Central memory CD8-positive, alpha-beta T cell (primary cell): ENCODE data around the gene ADCY5.

Experiments used
- ATAC-seq: fragments of 150-1000 bp; cut with Tn5 transposase; replicated peaks from 2 replicates; pipeline ENCODE4 v1.10.0; 2022; ENCODE audit warnings: mild to moderate bottlenecking, moderate FRiP score, moderate number of reproducible peaks; ENCODE audit not compliant: poor library complexity, severe bottlenecking; ENCODE audit errors: extremely low read depth
- DNase-seq, 2 donors: peaks; one replicate each; pipeline ENCODE4 v3.0.0; 2021; ENCODE audit warnings: low spot score in 2 of 2
- H3K27ac Mint-ChIP-seq: one replicate; pipeline ENCODE4 v1.8.0; 2022; ENCODE audit warnings: low read depth, mild to moderate bottlenecking, moderate library complexity, mixed read lengths
- H3K27me3 Mint-ChIP-seq: one replicate; pipeline ENCODE4 v1.8.0; 2022; ENCODE audit warnings: mixed read lengths
- H3K36me3 Mint-ChIP-seq: one replicate; pipeline ENCODE4 v1.8.0; 2022; ENCODE audit warnings: mild to moderate bottlenecking, moderate library complexity, mixed read lengths; ENCODE audit not compliant: insufficient read depth
- H3K4me1 Mint-ChIP-seq: one replicate; pipeline ENCODE4 v1.8.0; 2022; ENCODE audit warnings: mixed read lengths
- H3K4me3 Mint-ChIP-seq: one replicate; pipeline ENCODE4 v1.8.0; 2022; ENCODE audit warnings: mild to moderate bottlenecking, moderate library complexity, mixed read lengths
- H3K9me3 Mint-ChIP-seq: one replicate; pipeline ENCODE4 v1.8.0; 2022; ENCODE audit warnings: mixed read lengths

ADCY5 gene

DNA sequence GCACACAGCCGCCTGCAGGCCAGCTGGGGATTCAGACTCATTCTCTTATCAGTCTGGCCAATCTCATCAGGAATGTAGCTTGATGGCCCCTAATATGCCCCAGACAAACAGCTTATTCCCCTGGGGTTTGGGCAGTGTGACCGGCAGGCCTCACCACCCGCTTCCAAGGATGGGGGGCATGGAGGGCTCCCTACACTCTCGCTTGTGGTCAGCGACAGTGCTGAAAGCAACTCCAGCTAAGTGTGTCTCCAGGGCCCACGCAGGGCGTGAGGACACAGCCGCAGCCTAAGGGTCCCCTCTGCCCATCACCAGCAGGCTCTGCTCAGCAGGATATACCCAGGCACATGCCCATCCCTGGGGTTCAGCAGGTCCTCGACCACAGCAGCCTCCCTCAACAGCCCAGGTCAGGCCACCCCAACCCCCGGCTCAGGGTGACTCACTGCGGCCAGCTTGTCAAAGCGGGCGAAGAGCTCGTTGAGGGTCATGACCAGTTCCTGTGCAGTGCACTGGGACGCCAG, 116.7 kb downstream of the ADCY5 start:
- peaks cover 11% of the 10 kb centered on the region for H3K4me1 Mint-ChIP-seq
- ATAC-seq: no peak
- no peak overlapping the region for H3K27ac Mint-ChIP-seq
- no peaks in the 10 kb centered on the region for H3K27me3 Mint-ChIP-seq
- peaks cover 2% of the 10 kb centered on the region for H3K36me3 Mint-ChIP-seq
- H3K9me3 Mint-ChIP-seq: no peaks in the 10 kb centered on the region
- H3K4me3 Mint-ChIP-seq: no peak overlapping the region
- no peak for DNase-seq

DNA sequence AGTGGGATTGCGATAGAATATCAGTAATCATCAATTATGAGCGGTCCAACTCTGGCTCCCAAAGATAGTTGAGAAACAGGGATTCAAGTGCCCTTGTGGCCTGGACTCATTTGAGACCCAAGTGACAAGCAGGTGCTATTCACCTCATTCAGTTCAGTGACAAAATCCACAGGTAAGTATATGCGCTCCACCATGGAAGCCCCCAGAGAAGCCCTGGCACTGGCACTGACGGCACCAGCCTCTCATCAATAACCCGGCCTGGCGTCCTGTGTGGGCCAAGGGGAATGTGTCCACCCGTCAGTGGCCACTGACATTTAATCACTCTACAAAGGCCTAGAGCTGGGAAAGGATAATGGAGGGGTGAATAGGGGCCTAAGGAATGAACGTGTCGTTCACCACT, 117.2 kb downstream of the ADCY5 start:
- Mint-ChIP-seq H3K27ac (no peak overlapping the region), H3K9me3 (no peaks in the 10 kb centered on the region), H3K4me1 (peaks cover 11% of the 10 kb centered on the region), H3K27me3 (no peaks in the 10 kb centered on the region), H3K36me3 (peaks cover 2% of the 10 kb centered on the region), H3K4me3 (no peak overlapping the region)
- ATAC-seq (no peak), DNase-seq (no peak)

DNA sequence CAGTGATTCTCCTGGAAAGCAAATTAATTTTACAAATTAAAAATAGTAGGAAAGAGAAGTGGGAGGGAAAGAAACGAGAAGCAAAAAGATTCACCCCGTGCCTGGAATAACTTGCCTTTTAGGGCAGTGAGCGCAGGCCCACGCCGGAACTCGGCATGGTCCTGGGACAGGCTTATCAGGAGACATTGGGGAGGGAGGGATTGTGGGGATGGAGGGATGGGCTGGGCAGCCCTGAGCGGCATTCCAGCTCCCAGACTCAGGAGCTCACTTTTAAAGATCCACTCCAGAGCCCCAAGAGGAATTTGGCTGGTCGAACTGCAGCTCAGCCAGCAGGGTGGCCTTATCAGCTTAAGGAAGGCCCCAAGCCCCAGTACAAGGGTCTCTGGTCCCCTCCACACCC, 117.9 kb downstream of the ADCY5 start:
- Mint-ChIP-seq H3K4me1 (peaks cover 11% of the 10 kb centered on the region), H3K36me3 (peaks cover 2% of the 10 kb centered on the region), H3K27me3 (no peaks in the 10 kb centered on the region), H3K4me3 (no peak overlapping the region), H3K9me3 (no peaks in the 10 kb centered on the region), H3K27ac (no peak overlapping the region)
- no peak for DNase-seq
- ATAC-seq: no peak

DNA sequence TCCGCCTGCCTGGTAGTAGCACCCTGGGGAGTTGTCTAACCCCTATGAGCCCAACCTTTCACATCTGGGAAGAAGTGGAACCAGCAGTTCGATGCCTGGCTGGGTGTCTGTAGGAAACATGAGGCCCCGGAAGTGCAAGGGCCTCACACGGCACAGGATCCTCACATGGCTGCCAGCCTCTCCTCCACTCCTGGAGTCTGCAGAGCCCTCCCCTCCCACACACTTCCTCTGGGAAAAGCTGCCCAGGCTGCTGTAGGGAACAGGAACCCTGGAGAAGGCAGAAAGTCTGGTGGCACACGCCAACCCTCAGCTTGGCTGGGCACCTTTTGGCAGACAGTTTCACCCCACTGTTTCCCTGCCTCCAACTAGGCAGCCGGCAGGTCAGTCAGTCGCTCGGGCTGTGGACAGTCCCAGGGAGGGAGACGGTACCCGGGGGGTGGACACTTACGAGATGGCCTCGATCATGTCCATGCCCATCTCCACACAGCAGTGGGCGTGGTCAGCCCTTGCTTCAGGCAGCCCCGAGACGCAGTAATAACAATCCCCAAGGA, 118.4 kb downstream of the ADCY5 start:
- H3K36me3 Mint-ChIP-seq: peaks cover 2% of the 10 kb centered on the region
- no peaks in the 10 kb centered on the region for H3K27me3 Mint-ChIP-seq
- ATAC-seq (no peak), DNase-seq (no peak)
- no peak overlapping the region for H3K27ac Mint-ChIP-seq
- H3K4me3 Mint-ChIP-seq: no peak overlapping the region
- H3K9me3 Mint-ChIP-seq: no peaks in the 10 kb centered on the region
- peaks cover 9% of the 10 kb centered on the region for H3K4me1 Mint-ChIP-seq

DNA sequence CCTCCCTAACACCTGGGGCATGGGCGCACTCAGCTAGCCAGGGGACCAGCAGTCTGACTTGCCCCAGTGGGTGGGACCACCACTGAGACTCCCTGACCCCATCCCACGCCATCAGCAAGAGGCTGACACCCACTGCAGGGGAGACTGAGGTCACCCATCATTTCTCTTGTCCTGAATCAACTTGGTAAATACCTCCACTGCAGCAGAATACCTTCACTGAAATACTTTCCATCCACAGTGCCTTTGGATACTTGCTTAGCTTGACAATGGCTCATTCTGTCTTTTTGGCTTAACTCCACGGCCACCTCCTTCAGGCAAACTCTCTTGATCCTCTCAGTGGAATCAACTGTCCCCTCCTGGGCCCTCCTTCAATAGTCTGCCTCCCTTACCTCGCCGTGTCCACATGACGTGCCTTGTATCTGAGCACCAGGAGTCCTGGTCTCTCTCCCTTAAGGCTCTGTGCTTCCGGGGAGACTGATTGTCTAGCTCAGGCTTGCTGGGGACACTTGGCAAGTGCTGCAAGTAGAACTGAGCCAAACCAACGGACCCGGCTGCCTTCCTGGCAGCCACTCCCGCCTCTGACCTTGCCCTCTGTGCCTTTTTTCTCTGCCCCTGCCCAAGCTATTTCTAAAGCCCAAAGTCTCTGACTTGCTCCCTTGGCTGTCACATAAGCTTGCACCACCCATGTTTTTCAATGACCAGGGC, 119.1 kb downstream of the ADCY5 start:
- H3K9me3 Mint-ChIP-seq: no peaks in the 10 kb centered on the region
- DNase-seq (no peak), ATAC-seq (no peak)
- H3K4me1 Mint-ChIP-seq: peaks cover 1% of the 10 kb centered on the region
- H3K27ac Mint-ChIP-seq: no peak overlapping the region
- no peak overlapping the region for H3K4me3 Mint-ChIP-seq
- H3K27me3 Mint-ChIP-seq: no peaks in the 10 kb centered on the region
- H3K36me3 Mint-ChIP-seq: no peaks in the 10 kb centered on the region

DNA sequence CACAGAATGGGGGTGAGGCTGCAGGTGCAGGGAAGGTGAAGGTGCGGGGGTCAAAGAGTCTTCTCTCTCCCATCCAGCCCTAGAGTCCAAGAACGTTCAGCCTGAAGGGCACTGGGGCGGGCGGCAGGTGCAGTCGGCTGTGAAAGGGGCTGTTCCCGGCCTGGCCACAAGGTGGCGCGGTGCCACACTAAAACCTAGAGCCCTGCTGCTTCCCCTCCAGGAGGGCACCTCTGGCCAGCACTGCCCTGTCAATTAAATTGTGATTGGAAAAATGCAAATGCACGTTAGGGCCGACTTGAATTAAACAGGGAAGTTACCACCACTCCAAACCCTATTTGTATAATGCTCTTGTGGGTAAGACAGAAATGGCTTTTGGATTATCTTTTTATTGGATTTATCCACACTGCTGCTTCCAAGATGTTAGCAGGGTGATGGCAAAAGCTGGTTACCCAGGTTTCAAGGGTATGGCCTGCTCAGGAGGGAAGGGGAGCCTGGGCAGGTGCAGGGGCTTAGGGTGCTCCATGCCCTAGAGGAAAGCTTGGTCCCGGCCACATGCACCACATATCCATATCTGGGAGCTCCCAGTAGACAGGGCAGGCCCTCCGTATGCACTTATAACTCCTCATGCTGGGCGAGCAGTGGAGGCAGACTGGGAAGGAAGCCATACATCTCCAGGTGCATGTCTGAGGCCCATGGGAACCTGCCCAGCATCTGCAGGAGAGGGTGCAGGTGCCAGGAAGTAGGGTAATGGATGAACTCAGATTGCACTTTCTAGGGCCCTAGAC, 119.8 kb downstream of the ADCY5 start:
- Mint-ChIP-seq H3K27me3 (peaks cover 6% of the 10 kb centered on the region), H3K4me3 (no peak overlapping the region), H3K4me1 (no peaks in the 10 kb centered on the region), H3K36me3 (no peaks in the 10 kb centered on the region), H3K9me3 (no peaks in the 10 kb centered on the region), H3K27ac (no peak overlapping the region)
- ATAC-seq: peak; percentile 47
- peak; percentile 58 to 66 for DNase-seq

DNA sequence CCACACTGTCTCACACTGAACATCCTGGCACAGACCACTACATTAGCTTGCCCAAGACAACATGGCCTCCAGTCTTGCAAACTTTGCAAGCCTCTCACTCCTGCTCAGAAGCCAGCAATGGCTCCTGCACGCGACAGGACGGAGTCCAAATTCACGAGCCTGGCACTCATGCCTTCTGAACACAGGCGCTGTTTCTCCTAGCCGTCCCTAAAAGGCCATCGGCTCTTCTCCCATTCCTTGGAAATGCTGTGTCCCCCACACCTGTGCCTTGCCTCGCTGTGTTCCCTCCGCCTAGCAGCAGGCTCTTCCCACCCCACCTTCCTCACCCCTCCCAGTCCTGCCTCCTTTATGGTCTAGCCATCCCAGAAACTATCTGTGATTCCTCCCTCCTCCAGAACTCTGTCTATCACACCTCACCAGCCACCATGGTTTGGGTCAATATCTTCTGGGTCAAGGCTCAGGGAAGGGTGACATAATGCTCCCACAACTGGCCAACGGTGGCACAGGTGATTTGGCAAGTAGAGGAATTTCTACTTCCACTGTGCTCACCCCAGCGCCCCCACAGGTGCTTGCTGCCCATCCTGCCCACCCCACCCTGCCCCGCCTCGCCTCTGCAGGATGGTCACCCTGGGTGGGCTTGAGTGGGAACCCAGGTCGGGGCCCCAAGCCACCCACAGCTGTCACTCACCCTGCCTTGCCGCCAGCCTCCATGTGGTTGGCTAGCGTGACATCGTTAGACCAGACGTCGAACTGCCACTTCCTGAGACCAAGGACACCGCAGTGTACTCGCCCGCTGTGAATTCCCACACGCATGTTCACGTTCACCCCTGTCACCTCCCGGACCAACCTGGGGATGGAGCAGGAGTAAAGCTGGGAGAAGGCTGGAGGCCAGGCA, 120.7 kb downstream of the ADCY5 start:
- Mint-ChIP-seq H3K9me3 (no peaks in the 10 kb centered on the region), H3K27me3 (peaks cover 14% of the 10 kb centered on the region), H3K27ac (no peak overlapping the region), H3K4me3 (no peak overlapping the region), H3K4me1 (no peaks in the 10 kb centered on the region), H3K36me3 (no peaks in the 10 kb centered on the region)
- DNase-seq (no peak), ATAC-seq (no peak)

DNA sequence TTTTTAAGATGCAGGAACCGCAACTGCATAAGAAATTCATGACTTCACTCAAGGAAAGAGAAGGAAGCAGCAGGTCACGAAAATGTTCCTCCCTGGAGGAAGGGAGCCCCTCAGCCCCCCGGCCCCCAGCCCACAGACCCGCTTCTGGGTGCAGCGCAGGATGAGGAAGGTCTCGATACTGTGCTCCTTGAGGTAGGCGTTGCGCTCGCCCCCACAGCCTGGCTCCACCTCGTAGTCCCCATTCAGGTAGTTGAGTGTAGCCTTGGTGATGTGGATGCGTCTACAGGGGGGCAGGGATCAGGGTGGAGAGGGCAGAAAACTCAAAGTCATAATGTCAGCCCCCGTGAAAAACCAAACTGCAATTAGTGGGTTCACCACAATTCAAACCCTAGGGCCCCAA, 121.4 kb downstream of the ADCY5 start:
- Mint-ChIP-seq H3K4me3 (no peak overlapping the region), H3K9me3 (no peaks in the 10 kb centered on the region), H3K27ac (no peak overlapping the region), H3K36me3 (no peaks in the 10 kb centered on the region), H3K27me3 (peaks cover 22% of the 10 kb centered on the region), H3K4me1 (no peaks in the 10 kb centered on the region)
- ATAC-seq (no peak), DNase-seq (no peak)

DNA sequence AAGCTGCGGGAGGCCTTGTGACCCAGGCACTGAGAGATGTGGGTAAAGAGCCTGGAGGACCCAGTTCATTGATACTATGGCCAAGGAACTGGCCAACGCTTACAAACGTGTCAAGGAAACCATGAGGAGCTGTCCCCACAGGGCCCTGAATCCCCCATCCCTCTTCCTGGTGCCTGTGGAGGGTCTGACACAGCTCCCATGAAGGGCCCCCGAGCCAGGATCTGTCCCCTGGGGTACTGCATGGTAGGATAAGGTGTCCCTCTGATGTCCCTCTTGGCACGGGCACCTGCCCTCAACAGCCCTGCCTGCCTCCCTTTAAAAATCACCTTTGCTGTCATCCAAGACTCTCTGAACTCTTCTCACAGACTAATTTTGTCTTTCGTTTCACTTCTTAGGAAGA, 122.4 kb downstream of the ADCY5 start:
- no peak for ATAC-seq

DNA sequence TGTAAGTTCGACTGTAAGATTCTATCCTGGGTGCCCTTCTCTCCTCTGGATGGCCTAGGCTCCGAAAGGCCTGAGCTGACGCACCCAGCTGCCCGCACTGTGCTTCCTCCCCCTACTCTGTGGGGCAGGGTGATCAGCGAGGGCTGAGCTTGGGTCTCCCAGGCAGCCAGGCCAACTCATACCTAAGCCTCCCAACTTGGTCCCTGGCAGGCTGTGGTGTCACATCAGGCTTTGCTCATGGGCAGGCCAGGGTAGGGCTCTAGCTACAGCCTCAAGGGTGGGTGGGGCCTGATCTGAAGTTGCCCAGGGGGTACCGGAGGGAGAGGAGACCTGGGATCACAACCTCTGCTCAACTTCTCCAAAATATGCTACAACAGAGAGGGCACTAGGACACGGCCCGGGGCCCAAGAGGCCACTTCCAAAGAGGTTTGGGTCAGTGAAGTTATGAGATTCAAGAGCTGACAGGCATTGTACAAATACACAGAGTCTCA, 123.1 kb downstream of the ADCY5 start:
- no peak overlapping the region for H3K4me3 Mint-ChIP-seq
- DNase-seq (no peak), ATAC-seq (no peak)
- no peaks in the 10 kb centered on the region for H3K4me1 Mint-ChIP-seq
- no peaks in the 10 kb centered on the region for H3K9me3 Mint-ChIP-seq
- H3K27me3 Mint-ChIP-seq: peaks cover 38% of the 10 kb centered on the region
- no peak overlapping the region for H3K27ac Mint-ChIP-seq
- H3K36me3 Mint-ChIP-seq: no peaks in the 10 kb centered on the region

More for the DNA sequence above, 122.4 kb downstream of the ADCY5 start:
- Mint-ChIP-seq H3K36me3 (no peaks in the 10 kb centered on the region), H3K4me1 (no peaks in the 10 kb centered on the region), H3K27ac (no peak overlapping the region), H3K4me3 (no peak overlapping the region), H3K9me3 (no peaks in the 10 kb centered on the region), H3K27me3 (peaks cover 31% of the 10 kb centered on the region)
- no peak for DNase-seq

DNA sequence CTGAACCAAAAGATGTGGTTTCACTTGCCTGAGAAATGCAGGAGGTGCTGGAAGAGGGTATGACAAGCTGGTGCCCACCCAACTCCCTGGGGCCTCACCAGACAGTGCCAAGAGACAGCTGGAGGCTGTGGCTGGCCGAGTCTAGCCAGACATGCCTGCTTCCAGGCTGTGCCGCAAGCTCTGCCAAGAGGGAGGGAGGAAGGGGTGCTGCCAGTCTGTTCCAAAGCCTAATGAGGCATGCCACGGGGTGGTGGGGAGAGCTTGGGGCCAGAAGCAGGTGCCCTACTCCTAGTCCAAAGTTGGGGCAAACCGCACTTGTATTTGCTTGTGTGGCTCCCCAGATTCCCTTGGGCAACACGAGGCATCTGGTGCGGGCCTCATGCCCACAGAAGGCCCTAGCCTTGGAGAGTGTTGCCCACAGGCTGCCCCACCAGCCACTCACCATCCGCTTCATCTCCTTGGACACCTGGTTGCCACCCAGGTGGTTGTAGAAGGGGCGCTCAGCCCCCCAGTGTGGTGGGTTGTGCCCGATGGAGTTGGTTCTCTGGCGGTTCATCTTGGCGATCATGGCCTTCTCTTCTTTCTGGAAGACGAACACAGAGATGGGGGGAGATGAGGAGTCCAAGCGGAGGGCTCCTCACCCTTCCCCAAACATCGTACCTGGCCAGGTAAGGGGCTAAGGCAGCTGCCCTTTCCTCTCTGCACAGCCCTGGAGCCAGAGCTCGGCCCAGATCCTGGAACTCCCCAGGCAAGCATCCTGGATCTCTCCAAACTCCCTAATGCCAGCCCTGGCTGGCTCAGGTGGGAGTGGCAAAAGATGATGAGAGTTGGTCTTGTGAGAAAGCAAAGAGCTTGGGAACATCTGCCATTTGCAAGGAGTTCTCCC, 123.8 kb downstream of the ADCY5 start:
- peaks cover 45% of the 10 kb centered on the region for H3K27me3 Mint-ChIP-seq
- DNase-seq (no peak), ATAC-seq (no peak)
- H3K36me3 Mint-ChIP-seq: no peaks in the 10 kb centered on the region
- no peaks in the 10 kb centered on the region for H3K4me1 Mint-ChIP-seq
- no peaks in the 10 kb centered on the region for H3K9me3 Mint-ChIP-seq
- no peak overlapping the region for H3K4me3 Mint-ChIP-seq
- H3K27ac Mint-ChIP-seq: no peak overlapping the region
